Activated gamma-delta T cell treated with anti-CD3 and anti-CD28 coated beads, Interleukin-2, amount 50 U/mL, for 16 hours (primary cell): Measurements from ENCODE around the gene KLHL28.

Source experiments
- DNase-seq: peaks from one replicate; pipeline ENCODE4 v3.0.0-alpha.2; 2020; ENCODE audit warnings: low read depth

KLHL28 gene

DNA sequence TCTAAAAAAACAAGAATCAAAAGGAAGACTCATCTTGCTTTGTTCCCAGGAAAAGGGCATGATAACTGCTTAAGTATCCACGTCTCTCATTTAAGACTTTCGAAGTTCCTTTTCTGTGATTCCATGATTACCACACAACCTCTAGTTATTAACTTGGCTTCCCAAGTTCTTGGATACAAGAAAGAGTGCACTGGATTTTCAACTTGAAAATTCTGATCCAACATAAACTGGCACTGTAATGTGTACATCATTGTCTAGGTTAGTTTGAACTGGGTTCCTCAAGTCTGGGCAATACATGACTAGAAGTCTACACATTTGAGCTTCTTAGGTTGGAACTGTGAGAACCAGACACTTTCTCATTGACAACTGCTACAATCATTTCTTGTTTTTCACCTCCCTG is 1.6 kb downstream of the KLHL28 start:
- no peak for DNase-seq

DNA sequence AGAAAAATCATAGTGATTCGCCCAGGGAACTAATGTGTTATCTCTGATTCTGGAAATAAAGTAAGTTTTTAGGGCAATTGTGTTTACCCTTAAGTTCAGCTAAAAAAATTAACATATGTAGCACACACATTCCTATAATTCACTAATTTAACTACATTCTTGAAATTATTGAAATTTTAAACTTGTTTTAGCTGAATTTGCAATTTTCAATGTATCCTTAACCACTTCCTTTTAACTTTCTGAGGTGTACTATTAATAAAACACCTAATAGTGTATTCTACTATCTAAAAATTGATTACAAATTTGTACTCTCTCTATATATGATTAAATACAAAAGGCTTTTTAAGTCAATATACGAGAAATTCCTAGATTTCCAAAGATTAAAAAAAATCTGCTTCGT is 2.2 kb downstream of the KLHL28 start:
- DNase-seq: no peak

DNA sequence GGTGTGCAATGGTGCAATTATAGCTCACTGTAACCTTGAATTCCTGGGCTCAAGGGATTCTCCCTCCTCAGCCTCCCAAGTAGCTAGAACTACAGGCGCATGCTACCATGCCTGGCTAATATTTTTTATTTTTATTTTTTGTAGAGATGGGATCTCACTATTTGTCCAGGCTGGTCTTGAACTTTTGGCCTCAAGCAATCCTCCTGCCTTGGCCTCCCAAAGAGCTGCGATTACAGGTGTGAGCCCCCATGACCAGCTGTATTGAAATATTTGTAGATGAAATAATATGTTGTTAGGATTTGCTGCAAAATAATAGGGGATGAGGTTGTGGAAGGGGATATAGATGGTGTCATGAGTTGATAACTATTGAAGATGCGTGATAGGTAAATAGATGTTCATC is 4.9 kb downstream of the KLHL28 start:
- no peak for DNase-seq

DNA sequence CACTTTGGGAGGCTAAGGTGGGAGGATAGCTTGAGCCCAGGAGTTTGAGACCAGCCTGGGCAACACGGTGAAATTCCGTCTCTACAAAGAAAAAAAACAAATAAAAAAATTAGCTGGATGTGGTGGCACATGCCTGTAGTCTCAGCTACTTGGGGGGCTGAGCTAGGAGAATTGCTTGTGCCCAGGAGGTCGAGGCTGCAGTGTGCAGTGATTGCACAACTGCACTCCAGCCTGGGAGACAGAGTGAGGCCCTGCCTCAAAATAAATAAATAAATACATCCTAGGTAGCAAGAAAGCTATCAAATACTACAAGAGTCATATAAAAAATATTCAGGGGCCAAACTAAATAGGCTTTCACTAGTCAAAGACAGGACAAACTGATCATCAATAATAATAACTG is 6.2 kb downstream of the KLHL28 start:
- DNase-seq: no peak

DNA sequence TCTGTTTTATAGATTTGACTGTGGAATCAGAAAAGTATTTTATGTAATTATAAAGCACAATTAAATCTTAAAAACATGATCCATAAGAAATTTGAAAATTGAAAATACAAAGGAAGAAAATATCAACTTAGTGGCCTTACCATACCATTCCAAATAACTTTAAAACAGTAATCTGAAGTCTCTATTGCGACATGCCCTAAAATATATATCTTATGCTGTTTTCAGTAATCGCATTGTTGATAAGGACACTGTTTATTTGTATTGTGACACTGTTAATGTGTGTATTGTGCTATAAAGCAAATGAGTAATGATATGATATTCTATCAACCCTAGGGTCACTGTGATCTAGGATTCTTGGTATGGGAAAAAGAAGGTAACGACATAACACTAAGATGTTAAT is 7.0 kb downstream of the KLHL28 start:
- DNase-seq: no peak

DNA sequence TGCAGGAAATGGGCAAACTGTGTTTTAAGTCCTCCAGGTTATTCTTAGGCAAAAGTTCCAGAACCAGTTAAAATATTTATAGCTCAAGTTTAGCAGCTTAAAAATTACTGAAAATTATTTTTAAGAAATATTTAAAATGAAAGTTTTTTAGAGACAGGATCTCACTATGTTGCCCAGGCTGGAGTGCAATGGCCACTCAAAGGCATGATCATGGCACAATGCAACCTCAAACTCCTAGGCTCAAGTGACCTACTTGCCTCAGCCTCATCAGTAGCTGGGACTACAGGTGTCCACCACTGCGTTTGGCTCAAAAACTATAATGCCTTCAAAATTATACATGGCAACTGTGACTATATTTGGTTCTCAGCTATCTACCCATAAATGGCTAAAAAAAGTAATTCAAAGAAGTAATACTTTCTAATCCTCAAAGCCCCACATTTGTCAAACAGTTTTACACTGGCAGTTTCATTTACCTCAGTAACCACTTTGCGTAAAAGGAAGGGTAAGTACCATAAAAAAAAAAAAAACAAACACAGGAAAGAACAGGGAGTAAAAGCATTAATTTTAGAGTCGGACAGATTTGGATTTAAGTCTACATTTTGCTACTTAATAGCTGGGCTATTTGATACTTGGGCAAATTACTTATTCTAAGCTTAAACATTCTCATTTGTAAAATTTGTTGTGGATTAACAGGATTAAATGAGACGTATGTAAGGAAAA is 9.2 kb downstream of the KLHL28 start:
- no peak for DNase-seq

DNA sequence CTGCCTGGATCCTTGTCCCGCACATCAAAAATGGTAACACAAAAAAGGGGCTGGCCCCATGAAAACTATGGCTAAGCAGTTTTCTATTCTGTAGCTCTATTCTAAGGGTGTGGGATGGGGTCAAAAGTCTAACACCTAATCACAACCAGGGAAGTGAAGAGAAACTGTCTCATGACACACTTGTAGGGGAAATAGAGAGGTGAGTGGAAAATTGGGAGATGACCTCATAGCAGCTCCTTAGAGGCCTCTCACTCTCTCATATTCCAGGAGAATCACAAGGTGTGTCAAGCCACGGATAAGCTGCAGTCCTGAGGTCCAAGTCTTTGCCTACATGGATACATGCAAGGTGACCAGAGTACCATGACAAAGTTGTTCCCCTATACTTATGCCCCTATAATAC is 10.7 kb downstream of the KLHL28 start:
- no peak for DNase-seq

DNA sequence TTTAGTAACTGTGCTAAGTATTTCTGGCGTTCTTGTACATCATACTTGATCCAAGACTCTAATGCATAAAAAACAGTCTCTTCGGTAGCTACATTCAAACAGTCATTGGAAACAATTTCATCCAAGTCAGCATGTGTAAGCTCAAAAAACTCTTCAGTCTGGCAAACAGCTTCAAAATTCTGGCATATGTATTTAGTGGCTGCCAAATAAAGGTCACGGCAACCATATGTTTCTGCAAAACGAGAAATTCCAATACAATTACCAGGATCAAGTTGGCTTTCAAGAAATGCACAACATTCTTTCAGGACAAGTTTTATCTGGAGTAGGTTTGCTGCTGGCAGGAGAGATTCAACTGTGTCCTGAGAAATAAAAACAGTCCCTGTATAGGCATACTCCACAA is 16.5 kb downstream of the KLHL28 start:
- no peak for DNase-seq

DNA sequence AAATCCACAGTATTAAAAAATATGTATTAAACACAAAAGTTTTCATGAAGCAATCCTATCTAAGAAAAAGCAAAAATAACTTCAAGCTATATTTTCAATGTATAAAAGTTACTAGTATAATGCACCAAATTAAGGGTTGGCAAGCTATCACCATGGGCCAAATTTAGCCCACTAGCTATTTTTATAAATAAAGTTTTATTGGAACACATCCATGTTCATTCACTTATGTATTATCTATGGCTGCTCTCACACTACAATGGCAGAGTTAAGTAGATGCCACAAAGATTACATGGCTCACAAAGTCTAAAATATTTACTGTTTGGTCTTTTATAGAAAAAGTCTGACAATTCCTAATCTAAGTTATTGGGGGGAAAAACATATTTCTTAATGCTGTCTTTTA is 17.6 kb downstream of the KLHL28 start:
- no peak for DNase-seq

DNA sequence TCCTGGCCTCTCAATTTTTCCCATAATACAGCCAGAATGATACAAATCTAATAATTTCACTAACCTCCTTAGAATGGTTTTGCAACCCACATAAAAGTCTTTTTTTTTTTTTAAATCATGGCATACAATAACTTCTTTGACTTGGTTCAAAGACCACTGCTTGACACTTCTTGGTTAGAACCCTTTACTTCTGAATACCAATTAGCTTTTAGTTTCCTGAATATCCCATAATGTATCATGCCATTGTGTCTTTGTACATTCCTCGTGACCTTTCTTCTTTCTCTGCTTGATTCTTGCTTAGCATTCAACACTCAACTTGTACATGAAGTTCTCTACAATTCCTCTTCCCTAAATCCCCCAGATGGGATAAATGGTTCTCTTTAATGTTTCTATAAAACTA is 19.3 kb downstream of the KLHL28 start:
- DNase-seq: no peak

DNA sequence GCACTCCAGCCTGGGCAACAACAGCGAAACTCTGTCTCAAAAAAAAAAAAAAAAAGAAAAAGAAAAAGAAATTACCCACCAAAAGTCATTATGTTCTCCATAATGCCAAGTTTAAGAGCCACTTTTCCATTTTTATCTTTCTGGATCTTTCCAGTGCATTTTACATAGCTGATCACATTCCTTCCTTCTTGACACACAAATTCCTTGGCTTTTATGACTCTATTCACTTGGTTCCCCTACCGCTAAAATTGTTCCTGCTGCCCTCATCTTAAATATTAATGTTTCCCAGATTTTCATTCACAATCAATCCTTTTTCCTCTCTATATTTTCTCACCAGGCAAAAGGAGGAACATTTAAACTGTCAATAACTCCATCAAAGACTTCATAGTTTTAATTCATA is 20.2 kb downstream of the KLHL28 start:
- DNase-seq: no peak

DNA sequence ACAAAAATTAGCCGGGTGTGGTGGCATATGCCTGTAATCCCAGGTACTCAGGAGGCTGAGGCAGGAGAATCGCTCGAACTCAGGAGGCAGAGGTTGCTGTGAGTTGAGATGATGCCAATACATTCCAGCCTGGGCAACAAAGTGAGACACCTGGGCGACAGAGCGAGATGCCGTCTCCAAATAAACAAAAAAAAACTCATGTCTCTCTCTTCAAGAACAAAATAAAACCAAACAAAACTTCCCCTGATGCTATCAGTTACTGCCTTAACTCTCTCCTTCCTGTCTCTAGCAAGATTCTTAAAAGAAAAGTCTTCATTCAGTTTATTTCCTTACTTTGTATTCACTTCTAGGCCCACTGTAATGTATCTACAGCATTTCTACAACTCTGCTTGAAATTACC is 20.8 kb downstream of the KLHL28 start:
- no peak for DNase-seq

DNA sequence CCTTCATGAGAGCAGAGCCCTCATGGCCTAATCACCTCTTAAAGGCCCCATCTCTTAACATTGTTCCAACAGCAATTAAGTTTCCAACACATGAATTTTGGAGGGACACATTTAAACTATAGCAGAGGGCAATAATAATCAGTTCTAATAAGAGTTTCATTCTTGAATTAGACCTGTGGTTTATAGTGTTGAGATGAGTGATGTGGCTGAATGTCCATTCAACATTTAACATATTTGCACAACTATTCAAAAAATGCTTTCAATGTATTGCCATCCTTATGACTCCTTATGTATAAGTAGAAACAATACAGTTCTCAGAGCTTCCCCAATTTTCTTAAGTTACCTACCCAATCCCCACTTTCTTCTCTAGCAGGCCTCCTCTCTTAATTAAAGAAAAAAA is 21.5 kb downstream of the KLHL28 start:
- no peak for DNase-seq

DNA sequence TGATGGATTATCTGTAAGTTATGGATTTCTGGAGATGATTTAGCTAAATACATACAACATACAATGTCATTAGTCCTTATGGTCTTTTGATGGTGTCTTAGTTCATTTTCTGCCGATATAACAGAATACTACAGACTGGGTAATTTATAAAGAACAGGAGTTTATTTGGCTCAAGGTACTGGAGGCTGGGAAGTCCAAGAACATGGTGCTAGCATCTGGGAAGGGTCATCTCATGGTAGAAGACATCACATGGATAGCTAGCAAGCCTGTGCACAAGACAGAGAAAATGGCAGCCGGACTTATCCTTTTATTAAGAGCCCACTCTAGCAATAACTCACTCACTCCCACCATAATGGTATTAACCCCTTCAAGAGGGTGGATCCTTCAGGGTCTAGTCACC is 24.2 kb downstream of the KLHL28 start:
- no peak for DNase-seq

DNA sequence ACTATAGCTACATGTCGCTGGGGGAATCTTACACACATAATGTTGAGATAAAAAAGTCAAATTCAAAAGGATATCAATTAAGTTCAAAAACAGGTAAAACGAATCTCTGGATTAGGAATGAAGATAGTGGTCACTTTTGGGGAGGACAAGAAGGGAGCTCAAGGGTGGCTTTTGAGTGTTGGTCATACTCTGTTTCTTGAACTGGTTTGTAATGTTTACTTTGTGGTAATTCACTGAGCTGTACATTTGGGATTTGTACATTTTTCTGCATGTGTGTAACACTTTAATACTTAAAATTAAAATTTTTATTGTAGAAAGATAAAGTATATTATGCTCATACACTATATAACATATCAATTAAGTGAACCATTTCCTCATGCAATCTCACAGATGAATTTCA is 26.6 kb downstream of the KLHL28 start:
- no peak for DNase-seq

DNA sequence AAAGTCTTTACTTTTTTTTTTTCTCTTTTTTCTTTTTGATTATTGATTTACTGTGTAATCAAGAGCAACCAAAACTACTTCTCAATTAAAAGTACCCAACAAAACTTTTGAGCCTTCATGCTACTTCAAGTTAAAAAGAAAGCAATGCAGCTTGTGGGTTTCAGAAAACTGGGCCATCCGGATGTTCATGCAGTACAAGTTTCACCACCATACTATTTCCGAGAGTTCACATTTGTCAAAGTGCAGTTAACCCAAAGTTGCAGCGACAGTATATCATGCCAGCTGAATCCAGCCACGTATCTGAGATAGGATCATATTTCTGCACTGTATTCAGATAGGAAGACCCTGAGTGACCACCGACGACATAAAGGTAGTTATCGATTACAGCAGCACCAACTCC is 33.0 kb downstream of the KLHL28 start:
- DNase-seq: no peak

DNA sequence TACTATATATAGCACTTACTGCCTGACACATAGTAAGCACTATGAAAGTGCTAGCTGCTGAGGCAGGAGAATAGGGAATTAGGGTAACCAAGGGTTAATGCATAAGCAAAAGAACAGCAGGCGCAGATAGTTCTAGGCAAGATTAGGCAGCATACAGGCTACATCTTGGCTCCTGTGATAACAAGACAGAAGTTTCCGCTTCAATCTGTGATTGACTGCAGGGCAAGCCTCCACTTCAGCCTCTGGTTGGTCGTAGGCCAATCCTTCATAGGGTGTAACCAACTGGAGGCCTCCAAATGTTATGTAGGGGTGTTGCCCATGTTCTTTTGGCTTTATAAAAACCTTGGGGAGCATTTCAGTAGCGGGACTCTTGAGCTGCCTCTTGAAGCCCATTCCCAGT is 46.9 kb downstream of the KLHL28 start:
- no peak for DNase-seq

DNA sequence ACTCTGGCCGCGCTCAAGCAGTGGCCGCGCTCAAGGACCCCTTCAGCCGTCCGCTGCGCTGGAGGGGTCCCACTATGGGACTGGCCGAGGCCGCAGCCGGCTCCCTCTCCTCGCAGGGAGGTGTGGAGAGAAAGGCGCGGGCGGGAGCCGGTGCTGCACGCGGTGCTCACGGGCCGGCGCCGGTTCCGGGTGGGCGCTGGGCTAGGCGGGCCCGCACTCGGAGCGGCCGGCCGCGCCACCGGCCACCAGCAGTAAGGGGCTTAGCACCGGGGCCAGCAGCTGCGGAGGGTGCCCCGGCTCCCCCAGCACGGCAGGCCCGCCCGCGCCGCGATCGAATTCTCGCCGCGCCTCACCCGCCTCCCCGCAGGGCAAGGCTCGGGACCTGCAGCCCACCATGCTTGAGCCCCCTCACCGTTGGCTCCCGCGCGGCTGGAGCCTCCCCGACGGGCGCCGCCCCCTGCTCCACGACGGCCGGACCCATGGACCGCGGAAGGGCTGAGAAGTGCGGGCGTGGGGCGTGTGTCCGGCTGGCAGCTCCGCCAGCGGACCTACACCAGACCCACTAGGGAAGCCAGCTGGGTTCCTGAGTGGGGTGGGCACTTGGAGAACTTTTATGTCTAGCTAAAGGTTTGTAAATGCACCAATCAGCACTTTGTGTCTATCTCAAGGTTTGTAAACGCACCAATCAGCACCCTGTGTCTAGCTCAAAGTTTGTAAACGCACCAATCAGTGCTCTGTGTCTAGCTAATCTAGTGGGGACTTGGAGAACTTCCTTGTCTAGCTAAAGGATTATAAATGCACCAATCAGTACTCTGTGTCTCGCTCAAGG is 49.5 kb downstream of the KLHL28 start:
- no peak for DNase-seq

DNA sequence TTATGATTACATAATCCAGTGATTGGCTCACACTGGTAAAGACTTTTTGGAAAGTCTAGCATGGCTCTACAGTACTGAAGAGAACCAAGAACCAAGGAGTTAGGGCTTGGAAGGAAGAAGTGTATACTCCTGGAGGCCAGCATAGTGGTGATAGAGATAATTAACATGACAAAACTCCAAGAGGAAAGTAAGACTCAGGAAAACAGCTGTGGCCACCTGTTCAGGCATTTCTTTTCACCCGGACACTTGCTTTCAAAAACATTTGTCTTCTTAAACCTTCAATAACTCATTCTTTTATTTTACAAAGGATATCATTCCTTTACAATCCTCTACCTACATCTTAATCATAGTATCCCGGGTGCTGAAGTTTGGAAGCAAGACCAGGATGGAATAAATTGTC is 50.9 kb downstream of the KLHL28 start:
- DNase-seq: no peak

DNA sequence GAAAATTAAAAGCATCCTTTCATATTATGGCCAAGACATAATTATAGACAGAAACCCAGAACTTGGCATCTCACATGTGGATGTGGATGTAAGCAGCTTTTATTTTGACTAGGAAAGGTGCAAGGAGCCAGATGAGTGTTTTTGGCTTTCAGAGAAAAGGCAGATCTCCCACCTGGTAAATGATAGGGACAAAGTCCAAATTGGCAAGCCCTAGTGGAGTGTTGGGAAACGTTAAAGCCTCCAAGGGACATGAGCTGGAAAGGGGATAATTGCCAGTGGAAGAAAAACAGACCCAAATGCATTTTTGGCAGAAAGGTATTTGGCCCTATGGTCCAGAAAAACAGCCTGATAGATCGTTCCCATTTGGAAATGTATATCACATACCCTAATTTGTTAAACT is 60.1 kb downstream of the KLHL28 start:
- DNase-seq: no peak

DNA sequence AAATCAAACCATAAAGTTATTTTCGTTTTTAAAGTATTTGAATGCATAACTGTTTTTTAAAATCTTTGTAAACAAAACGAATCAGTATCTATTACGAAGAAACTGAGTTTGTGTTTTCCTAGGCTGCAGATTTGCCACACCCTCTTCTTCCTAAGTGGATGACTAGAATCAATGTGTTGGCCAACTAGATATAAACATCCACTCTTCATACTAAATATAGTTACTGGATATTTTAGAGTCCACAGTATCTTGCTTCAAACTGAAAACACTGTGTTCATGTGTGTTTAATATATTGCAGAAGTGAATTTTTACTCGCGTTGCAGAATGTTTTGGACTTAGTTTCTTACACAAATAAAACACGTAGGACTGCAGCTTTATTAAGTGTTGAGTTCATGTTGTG is 63.2 kb downstream of the KLHL28 start:
- no peak for DNase-seq

DNA sequence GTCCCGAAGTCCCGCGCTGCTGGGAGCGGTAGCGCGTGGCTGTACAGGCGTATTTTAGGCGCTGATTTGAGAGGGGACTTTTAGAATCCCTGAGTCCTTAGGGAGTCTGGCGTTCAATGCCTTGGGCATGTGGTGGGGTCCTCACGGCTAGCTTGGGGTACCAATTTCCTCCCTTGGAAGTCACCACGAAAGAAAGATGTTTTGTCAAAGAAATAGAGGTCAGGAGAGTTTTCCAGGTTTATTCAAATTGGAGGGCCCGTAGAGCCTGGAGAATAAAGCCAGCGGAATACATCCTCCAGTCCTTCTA is 63.9 kb downstream of the KLHL28 start:
- no peak for DNase-seq

DNA sequence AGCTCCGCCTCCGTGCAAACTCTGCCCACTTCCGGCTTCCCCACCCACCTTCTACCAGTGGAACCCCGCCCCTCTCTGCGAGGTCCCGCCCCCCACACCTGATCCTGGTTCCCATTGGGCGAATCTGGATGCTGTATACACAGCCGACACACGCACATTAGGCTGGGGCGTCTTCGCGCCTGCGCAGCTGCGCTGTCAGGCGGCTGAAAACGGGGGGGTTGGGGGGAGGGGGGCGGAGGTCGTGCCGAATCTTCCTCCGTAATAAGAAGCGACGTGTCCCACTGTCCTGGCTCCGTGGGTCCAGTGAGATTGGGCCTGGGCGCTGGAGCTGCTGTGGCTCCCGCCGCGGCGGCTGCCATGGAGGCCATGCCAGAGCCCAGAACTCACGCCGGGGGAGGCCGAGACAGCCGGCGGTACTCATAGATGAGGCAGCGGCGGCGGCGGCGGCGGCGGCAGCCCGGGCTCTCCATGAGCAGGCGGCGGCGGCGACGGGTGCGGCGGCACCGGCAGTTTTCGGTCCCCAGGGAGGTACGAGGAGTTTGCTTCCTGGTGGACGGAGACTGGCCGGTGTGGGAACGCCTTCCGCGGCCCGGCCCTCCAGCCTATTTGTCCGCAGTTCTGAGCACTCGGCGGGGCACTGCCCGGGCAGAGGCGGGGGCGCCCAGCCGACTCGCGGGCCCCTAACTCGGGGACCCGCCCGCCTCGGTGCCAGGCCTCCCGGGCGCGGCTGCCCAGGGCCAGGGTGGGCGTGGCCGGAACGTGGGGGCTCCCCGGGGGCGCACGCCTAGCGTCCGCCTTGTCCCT is 64.5 kb downstream of the KLHL28 start:
- DNase-seq: peak; percentile 97
